B cell (primary cell): ENCODE data around the gene CALHM4. TPM values are rescaled to one million over a fixed set of nuclear protein-coding genes. Genes with fewer than 3 reads are reported as not detected.

Source experiments
- ATAC-seq: fragments of 200-7000 bp; cut with Tn5 transposase; one replicate; pipeline ENCODE4 v1.10.0; 2021; ENCODE audit warnings: low read depth, mild to moderate bottlenecking, moderate number of reproducible peaks, moderate library complexity
- CTCF ChIA-PET: fragments of 350-600 bp; sonication (Branson Sonifier 250); formaldehyde crosslinking; loops from one replicate; lab custom pipeline; 2021; ENCODE audit warnings: antibody characterized with exemption, inconsistent platforms; lab: Charles Lee
- POLR2A ChIA-PET: fragments of 350-600 bp; sonication (Branson Sonifier 250); formaldehyde crosslinking; loops from one replicate; lab custom pipeline; 2021; ENCODE audit warnings: antibody characterized with exemption; lab: Charles Lee
- DNase-seq: peaks from one replicate; pipeline ENCODE4 v3.0.0; 2013
- H2AFZ ChIP-seq: 2 replicates; pipeline ENCODE4 v1.6.1; 2012; ENCODE audit warnings: mild to moderate bottlenecking, low read depth, low read length; ENCODE audit not compliant: insufficient read depth, poor library complexity, severe bottlenecking
- H3K27ac ChIP-seq, 2 donors: 1 replicate in 1 of 2; 2 replicates in 1 of 2; pipeline ENCODE4 v1.5.1; 2012 to 2013; ENCODE audit warnings: low read length in 2 of 2, mild to moderate bottlenecking in 2 of 2, moderate library complexity in 1 of 2
- H3K27me3 ChIP-seq, 4 experiments: fragments of 200-600 bp in 1 of 4; sonication (generic) in 1 of 4; replicated peaks in 1 of 4; 1 replicate in 2 of 4; 2 replicates in 2 of 4; pipeline versions ENCODE4 v1.6.1 to v1.7.0; 2013 to 2016; ENCODE audit warnings: low read length in 3 of 4, mild to moderate bottlenecking in 2 of 4, mixed read lengths in 1 of 4, moderate library complexity in 1 of 4; ENCODE audit not compliant: insufficient read depth in 4 of 4, control insufficient read depth in 3 of 4; ENCODE audit errors: control extremely low read depth in 1 of 4
- H3K36me3 ChIP-seq, 2 experiments: replicated peaks in 1 of 2; 1 replicate in 1 of 2; 2 replicates in 1 of 2; pipeline versions ENCODE4 v1.6.1 to v1.7.1; 2013; ENCODE audit warnings: low read length in 1 of 2; ENCODE audit not compliant: insufficient read depth in 2 of 2, control insufficient read depth in 1 of 2; ENCODE audit errors: control extremely low read depth in 1 of 2, extremely low read depth in 1 of 2
- H3K4me1 ChIP-seq, 2 donors: fragments of 200-600 bp in 1 of 2; sonication (generic) in 1 of 2; 1 replicate in 1 of 2; 2 replicates in 1 of 2; pipeline versions ENCODE4 v1.5.1 to v1.6.1; 2013 to 2017; ENCODE audit warnings: low read length in 2 of 2; ENCODE audit not compliant: control insufficient read depth in 2 of 2, insufficient read depth in 2 of 2
- H3K4me2 ChIP-seq: replicated peaks from 2 replicates; pipeline ENCODE3; 2012; ENCODE audit warnings: mild to moderate bottlenecking, low read depth, low read length; ENCODE audit not compliant: poor library complexity, severe bottlenecking
- H3K4me3 ChIP-seq, 5 experiments: fragments of 200-600 bp in 1 of 5; sonication (generic) in 1 of 5; 1 replicate in 3 of 5; 2 replicates in 2 of 5; pipeline versions ENCODE4 v1.5.1 to v1.7.0; 2011 to 2016; ENCODE audit warnings: low read length in 4 of 5, mild to moderate bottlenecking in 4 of 5, low read depth in 2 of 5, control low read depth in 1 of 5, moderate library complexity in 1 of 5; ENCODE audit not compliant: insufficient read depth in 1 of 5; ENCODE audit errors: control extremely low read depth in 1 of 5, extremely low read depth in 1 of 5
- H3K79me2 ChIP-seq: fragments of 200-600 bp; sonication (generic); one replicate; pipeline ENCODE4 v1.6.0; 2016; ENCODE audit warnings: low read length; ENCODE audit not compliant: control insufficient read depth, insufficient read depth
- H3K9ac ChIP-seq: fragments of 200-600 bp; sonication (generic); 2 replicates; pipeline ENCODE4 v1.6.1; 2017; ENCODE audit warnings: mild to moderate bottlenecking, low read length, moderate library complexity
- H3K9me3 ChIP-seq, 3 donors: one replicate each; pipeline versions ENCODE4 v1.6.1 to v1.7.1; 2013; ENCODE audit warnings: low read length in 2 of 3; ENCODE audit not compliant: control insufficient read depth in 2 of 3, insufficient read depth in 1 of 3; ENCODE audit errors: control extremely low read depth in 1 of 3
- H4K20me1 ChIP-seq: 2 replicates; pipeline ENCODE4 v1.6.0; 2012; ENCODE audit warnings: mild to moderate bottlenecking, low read length; ENCODE audit not compliant: insufficient read depth, control insufficient read depth, poor library complexity, severe bottlenecking
- H3K27ac Mint-ChIP-seq: one replicate; pipeline ENCODE4 v1.8.0; 2021; ENCODE audit warnings: mixed read lengths
- H3K27me3 Mint-ChIP-seq: one replicate; pipeline ENCODE4 v1.8.0; 2021; ENCODE audit warnings: mixed read lengths
- H3K4me1 Mint-ChIP-seq: one replicate; pipeline ENCODE4 v1.8.0; 2021; ENCODE audit warnings: mixed read lengths
- H3K4me3 Mint-ChIP-seq: one replicate; pipeline ENCODE4 v1.8.0; 2021; ENCODE audit warnings: mixed read lengths
- H3K9me3 Mint-ChIP-seq: one replicate; pipeline ENCODE4 v1.8.0; 2022; ENCODE audit warnings: mixed read lengths; ENCODE audit not compliant: insufficient read depth
- CTCF ChIP-seq: fragments of 200-600 bp; IDR thresholded peaks from one replicate; pipeline ENCODE4 v1.8.0; 2022; ENCODE audit warnings: antibody characterized with exemption, mild to moderate bottlenecking
- EZH2 ChIP-seq: IDR thresholded peaks from 2 replicates; pipeline ENCODE4 v1.6.1; 2012; ENCODE audit warnings: borderline replicate concordance, low read depth, mild to moderate bottlenecking, moderate library complexity, low read length; ENCODE audit not compliant: insufficient read depth, poor library complexity, severe bottlenecking
- WGBS: methylation state at CpG from one replicate; pipeline ENCODE4 v1.1.5; 2013; ENCODE audit warnings: missing lambda C conversion rate; ENCODE audit not compliant: insufficient coverage; 5-methylcytosine and 5-hydroxymethylcytosine counted together
- intact Hi-C: fragments of 100-400 bp; cut with micrococcal nuclease; formaldehyde crosslinking; loops from one replicate; pipeline ENCODE4 v1.10.0; 2022
- polyA plus RNA-seq: library from polyadenylated mRNA; depleted of rRNA; stranded (reverse); fragments of >200 nt; gene quantifications from 2 replicates; pipeline ENCODE4 v1.2.3, GENCODE V29; 2012
- total RNA-seq, 2 donors: library from RNA; stranded (reverse); fragments of 120-200 nt in 1 of 2; gene quantifications; 1 replicate in 1 of 2; 2 replicates in 1 of 2; pipeline versions ENCODE4 v1.2.3 to v1.2.4, GENCODE V29; 2013 to 2022

CALHM4 gene
- total and polyA plus RNA-seq, 2 donors (not counting 1 experiment from before 2014, with no cell fraction given): not detected

- Histone ChIP-seq H3K4me3 (no peak overlapping the region), H3K27me3 (no peaks in the 10 kb centered on the region), H3K9ac (no peak overlapping the region), H3K9me3 (peaks cover 0 to 3% (median 0%) of the 10 kb centered on the region in 3 donors), H2AFZ (no peak overlapping the region), H3K4me2 (no peak overlapping the region), H4K20me1 (no peaks in the 10 kb centered on the region), H3K79me2 (no peaks in the 10 kb centered on the region), H3K36me3 (no peaks in the 10 kb centered on the region), H3K27ac (no peak overlapping the region), H3K4me1 (peaks cover 5 to 6% of the 10 kb centered on the region in 2 donors)
- Mint-ChIP-seq H3K27ac (no peak overlapping the region), H3K27me3 (peaks cover 3% of the 10 kb centered on the region), H3K9me3 (peaks cover 6% of the 10 kb centered on the region), H3K4me3 (no peak overlapping the region), H3K4me1 (peaks cover 18% of the 10 kb centered on the region)
- ChIA-PET CTCF (interaction anchor here (0.7 to 4.5 kb wide), 4 partner anchors 19 to 245 kb away, joined by 3 to 21 read pairs (median 4); no protein-coding TSS in a partner anchor), POLR2A (interaction anchor here (0.7 kb wide), 1 partner anchor 202 kb away, joined by 3 read pairs; no protein-coding TSS in a partner anchor)
- intact Hi-C loops: no loop called here
- DNase-seq: no peak
- 83% methylated on average over 1 of the region's 2 CpGs for WGBS
- no peak for TF ChIP-seq EZH2
- no peak for TF ChIP-seq CTCF
- no peak for ATAC-seq
Observed at GRCh38 chr6:116513224-116513875, 40.2 kb upstream of the CALHM4 start.

- intact Hi-C loops: no loop called here
- CTCF ChIA-PET: interaction anchor here (1.1 to 4.5 kb wide), 4 partner anchors 15 to 245 kb away, joined by 3 to 21 read pairs (median 5); no protein-coding TSS in a partner anchor
- no peak for TF ChIP-seq CTCF
- no peak for TF ChIP-seq EZH2
Observed at GRCh38 chr6:116514111-116514510, 39.4 kb upstream of the CALHM4 start.

More at GRCh38 chr6:116514111-116514510, 39.4 kb upstream of the CALHM4 start:
- Mint-ChIP-seq H3K4me3 (no peak overlapping the region), H3K9me3 (no peaks in the 10 kb centered on the region), H3K27me3 (peaks cover 3% of the 10 kb centered on the region), H3K27ac (no peak overlapping the region), H3K4me1 (peaks cover 18% of the 10 kb centered on the region)
- DNase-seq (peak; percentile 20), ATAC-seq (no peak)
- no peaks in the 10 kb centered on the region for H3K27me3 ChIP-seq
- H3K36me3 ChIP-seq: no peaks in the 10 kb centered on the region
- H3K9me3 ChIP-seq: no peaks in the 10 kb centered on the region
- peaks cover 5 to 6% of the 10 kb centered on the region in 2 donors for H3K4me1 ChIP-seq
- no peaks in the 10 kb centered on the region for H3K79me2 ChIP-seq
- H2AFZ ChIP-seq: no peak overlapping the region
- H3K4me2 ChIP-seq: no peak overlapping the region
- no peaks in the 10 kb centered on the region for H4K20me1 ChIP-seq
- POLR2A ChIA-PET: interaction anchor here (0.7 kb wide), 1 partner anchor 202 kb away, joined by 3 read pairs; no protein-coding TSS in a partner anchor
- no peak overlapping the region for H3K9ac ChIP-seq
- H3K27ac ChIP-seq: no peak overlapping the region
- 94% methylated on average over 2 of the region's 4 CpGs for WGBS
- H3K4me3 ChIP-seq: no peak overlapping the region
